Measurements from ENCODE around the gene TET1.
"Not testable (repeated sequence)": the region's sequence is repeated elsewhere in the genome, so short reads cannot be mapped to it uniquely, and the experiment has no call there.

The TET1 gene

GRCh38 chr10:68565658-68566057, 5.5 kb downstream of the TET1 start:
- DNase-seq: no peak

GRCh38 chr10:68566351-68566750, 6.2 kb downstream of the TET1 start:
- no peak for DNase-seq

- DNase-seq: no peak
These were observed 6.8 kb downstream of the TET1 start for GRCh38 chr10:68566955-68567354.

DNA sequence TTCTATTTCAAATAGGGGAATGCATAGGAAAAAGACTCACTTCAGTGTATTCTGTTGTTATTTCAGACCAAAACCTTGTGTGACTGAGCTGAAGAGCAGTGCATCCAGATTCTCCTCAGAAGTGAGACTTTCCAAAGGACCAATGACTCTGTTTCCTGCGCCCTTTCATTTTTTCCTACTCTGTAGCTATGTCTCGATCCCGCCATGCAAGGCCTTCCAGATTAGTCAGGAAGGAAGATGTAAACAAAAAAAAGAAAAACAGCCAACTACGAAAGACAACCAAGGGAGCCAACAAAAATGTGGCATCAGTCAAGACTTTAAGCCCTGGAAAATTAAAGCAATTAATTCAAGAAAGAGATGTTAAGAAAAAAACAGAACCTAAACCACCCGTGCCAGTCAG, 12.0 kb downstream of the TET1 start:
- no peak for DNase-seq

DNA sequence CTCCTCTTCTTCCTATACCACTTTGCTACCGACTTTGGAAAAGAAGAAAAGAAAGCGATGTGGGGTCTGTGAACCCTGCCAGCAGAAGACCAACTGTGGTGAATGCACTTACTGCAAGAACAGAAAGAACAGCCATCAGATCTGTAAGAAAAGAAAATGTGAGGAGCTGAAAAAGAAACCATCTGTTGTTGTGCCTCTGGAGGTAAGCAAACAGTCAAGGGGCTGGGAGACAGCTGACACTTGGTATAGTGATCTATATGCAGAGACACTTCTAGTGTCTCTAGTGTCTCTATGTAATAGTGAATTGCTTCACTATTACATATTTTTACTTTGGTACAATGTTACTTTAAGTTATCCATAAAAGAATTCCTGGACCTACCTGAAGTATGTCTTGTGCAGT, 13.9 kb downstream of the TET1 start:
- no peak for DNase-seq

- no peak for DNase-seq
These were observed 16.0 kb downstream of the TET1 start for GRCh38 chr10:68576118-68576517.

DNA sequence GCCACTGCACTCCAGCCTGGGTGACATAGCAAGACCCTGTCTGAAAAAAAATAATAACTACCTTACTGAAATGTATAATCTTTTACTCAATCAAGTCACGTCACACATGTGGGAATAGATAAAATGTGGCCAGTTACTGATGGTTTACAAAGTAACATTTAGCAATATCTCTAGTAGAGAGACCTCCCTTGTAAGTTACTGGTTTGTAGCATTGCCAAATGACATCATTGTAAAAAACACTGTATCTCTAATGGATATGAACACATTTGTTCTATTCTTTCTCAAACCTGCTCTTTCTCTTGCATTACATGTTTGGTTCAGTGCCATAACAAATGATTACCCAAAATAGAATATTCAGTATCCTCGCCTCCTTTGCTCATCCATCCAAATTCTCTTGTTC, 18.8 kb downstream of the TET1 start:
- no peak for DNase-seq

DNA sequence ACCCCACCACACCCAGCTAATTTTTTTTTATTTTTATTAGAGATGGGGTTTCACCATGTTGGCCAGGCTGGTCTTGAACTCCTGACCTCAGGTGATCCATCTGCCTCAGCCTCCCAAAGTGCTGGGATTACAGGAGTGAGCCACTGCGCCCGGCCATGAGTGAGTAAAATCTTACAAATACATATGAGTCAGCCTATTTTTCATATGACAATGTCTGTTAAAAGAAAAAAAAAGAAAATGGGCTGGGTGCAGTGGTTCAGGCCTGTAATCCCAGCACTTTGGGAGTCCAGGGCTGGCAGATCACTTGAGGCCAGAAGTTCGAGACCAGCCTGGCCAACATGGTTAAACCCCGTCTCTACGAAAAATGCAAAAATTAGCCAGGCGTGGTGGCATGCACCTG, 24.1 kb downstream of the TET1 start:
- not testable (repeated sequence) for DNase-seq

DNA sequence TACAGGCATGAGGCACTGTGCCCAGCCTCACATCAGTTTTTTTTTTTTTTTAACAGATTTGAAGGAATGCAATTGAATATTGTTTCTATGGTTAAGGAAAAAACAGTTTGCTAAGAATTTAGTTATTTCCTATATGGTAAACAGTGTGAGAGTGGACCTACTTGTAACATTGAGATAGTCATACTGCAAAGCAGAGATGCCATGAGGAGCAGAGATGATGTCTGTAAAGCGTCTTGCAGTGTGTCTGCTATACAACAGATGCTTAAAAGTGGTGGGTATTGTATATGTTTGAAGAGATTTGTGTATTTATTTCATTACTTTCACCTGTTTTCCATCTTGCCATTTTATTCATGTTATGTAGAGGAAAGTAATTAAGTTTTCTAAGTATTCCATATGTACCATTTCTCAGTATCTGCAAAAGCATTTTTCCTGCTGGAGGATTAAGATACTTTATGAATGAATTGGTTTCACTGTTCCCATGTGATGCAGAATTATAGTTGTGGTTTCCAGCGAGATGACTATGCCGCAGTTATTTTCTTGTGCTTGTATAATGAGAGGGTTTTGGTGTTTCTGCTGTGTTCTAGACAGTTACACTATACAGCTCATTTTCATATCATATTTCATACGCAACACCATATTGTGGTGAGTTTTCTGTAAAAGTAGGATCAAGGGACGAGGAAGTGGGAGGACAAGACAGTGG, 26.6 kb downstream of the TET1 start:
- DNase-seq: no peak

GRCh38 chr10:68594405-68594804, 34.3 kb downstream of the TET1 start:
- DNase-seq: no peak

- DNase-seq: no peak
These were observed 35.4 kb downstream of the TET1 start for GRCh38 chr10:68595513-68595912.

- DNase-seq: no peak
These were observed 37.3 kb downstream of the TET1 start for GRCh38 chr10:68597407-68597806.

DNA sequence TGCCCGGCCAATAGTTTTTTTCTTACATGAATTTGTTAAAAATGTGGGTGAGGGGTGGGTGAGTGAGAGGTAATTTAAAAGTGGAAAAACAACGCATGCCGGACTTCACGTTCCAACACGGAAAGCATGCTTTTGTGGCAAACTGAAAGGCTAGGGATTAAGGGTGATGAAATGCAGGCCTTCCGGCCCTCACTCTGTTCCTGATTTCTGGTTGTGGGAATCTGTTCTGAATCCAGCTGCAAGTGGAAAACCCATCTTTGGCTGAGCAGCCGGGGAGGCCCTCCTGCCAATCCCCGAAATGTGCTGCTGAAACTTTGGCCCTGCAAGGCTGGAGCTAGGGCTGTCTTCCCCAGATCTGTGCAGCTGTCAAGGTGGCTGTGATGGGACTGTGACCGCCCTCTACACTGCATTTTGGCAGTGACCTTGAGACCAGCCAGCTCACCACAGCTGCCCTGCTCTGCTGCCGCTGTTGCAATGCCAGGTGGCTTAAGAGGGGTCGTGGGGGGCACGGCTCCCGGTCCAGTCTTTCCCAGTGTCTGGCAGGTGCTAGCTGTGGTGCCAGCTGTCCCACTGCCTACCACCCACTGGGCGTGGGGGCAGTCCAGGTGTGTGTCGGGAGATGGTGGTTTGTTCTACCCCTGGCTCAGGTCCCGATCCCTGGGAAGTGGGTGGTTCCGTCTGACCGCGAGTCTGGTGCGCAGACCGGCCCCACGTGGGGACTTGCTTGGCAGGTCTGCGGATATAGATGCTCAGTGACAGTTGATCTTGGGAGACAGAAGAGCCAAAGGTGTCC, 39.0 kb downstream of the TET1 start:
- no peak for DNase-seq

DNA sequence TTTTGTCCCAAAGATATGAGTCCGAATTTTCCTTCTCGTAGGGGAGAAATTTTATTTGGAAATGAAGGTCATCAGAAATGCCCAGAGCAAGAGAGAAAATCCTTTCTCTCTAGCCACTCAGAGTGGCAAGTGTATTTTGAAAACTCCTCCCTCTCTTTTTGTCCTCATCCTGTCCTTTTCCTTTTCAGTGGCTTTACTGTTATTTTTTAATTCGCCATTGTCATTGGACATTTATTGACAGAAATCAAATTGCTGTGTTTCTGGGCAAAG, 39.6 kb downstream of the TET1 start:
- DNase-seq: no peak

DNA sequence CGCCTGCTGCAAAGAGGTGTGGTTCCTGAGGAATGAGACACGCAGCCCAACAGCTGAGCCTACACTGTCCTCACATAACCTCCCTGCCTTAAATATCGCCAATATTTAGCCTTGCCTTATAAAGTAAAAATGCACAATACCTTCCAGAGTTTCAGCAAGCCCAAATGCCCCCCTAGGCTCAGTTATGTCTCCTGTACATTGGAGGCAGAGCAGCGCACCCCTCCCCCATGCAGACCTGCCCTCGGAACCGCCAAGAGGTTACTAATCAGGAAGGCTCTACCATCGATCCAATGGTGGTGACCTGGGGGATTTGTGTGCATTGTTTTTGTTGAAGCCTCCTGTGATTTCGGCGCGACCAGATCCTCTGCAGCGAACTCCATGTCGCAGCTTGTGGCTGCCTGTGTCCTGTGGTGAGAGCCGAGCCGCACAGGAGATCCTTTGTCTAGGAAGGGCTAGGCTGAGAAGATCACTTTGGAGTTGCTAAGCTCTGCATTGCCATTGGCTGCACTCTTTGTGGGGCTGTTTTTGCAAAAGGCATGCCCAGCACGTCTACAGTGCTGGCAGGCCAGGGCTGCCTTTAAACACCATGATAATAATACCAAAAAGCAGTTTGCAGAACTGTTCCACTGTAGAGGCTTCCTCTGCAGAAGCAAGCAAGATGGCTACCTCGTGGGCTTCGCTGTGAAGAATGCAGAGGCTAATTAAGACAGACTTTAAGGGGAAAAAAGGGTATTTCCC, 40.1 kb downstream of the TET1 start:
- no peak for DNase-seq

GRCh38 chr10:68601501-68602265, 41.5 kb downstream of the TET1 start:
- peak; percentile 14 for DNase-seq

- no peak for DNase-seq
These were observed 42.3 kb downstream of the TET1 start for GRCh38 chr10:68602434-68602833.

- no peak for DNase-seq
These were observed 43.6 kb downstream of the TET1 start for GRCh38 chr10:68603766-68604165.

GRCh38 chr10:68604441-68604840, 44.3 kb downstream of the TET1 start:
- no peak for DNase-seq

GRCh38 chr10:68606918-68607317, 46.8 kb downstream of the TET1 start:
- DNase-seq: no peak

DNA sequence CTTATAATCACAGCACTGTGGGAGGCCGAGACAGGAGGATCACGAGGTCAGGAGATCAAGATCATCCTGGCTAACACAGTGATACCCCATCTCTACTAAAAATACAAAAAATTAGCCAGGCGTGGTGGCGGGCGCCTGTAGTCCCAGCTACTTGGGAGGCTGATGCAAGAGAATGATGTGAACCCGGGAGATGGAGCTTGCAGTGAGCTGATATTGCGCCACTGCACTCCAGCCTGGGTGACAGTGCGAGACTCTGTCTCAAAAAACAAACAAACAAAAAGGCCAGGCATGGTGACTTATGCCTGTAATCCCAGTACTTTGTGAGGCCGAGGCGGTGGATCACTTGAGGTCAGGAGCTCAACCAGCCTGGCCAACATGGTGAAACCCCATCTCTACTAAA, 49.9 kb downstream of the TET1 start:
- not testable (repeated sequence) for DNase-seq

DNA sequence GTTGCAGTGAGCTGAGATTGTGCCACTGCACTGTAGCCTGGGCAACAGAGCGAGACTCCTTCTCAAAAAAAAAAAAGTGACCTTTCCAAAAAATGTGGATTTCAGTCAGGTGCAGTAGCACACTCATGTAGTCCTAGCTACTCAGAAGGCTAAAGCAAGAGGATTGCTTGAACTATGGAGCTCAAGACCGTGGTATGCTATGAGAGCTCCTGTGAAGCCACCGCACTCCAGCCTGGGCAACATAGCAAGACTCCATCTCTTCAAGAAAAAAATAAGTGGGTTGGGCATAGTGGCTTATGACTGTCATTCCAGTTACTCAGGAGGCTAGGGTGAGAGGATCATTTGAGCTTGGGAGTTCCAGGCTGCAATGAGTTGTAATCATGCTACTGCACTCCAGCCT, 51.1 kb downstream of the TET1 start:
- DNase-seq: no peak

GRCh38 chr10:68613974-68614373, 53.8 kb downstream of the TET1 start:
- DNase-seq: not testable (repeated sequence)
